Esophagus muscularis mucosa (tissue), 4 donors: ENCODE data around the gene TPRN. TPM values are rescaled to one million over a fixed set of nuclear protein-coding genes. Genes with fewer than 3 reads are reported as not detected.

Source experiments
- DNase-seq: peaks from one replicate; pipeline ENCODE4 v3.0.0-alpha.2; 2017; ENCODE audit errors: extremely low spot score
- H3K27ac ChIP-seq, 4 donors: fragments of 200-600 bp; sonication (generic); replicated peaks in 1 of 4; 1 replicate in 3 of 4; 2 replicates in 1 of 4; pipeline ENCODE4 v1.5.1; 2016 to 2019; ENCODE audit warnings: mild to moderate bottlenecking in 1 of 4
- H3K27me3 ChIP-seq, 4 donors: fragments of 200-600 bp; sonication (generic); one replicate each; pipeline versions ENCODE4 v1.5.1 to v1.6.0; 2016 to 2019
- H3K36me3 ChIP-seq, 4 donors: fragments of 200-600 bp; sonication (generic); one replicate each; pipeline ENCODE4 v1.5.1; 2016 to 2019
- H3K4me1 ChIP-seq, 4 donors: fragments of 200-600 bp; sonication (generic); one replicate each; pipeline ENCODE4 v1.5.1; 2016 to 2019
- H3K4me3 ChIP-seq, 4 donors: fragments of 200-600 bp; sonication (generic); 1 replicate in 2 of 4; 2 replicates in 2 of 4; pipeline ENCODE4 v1.5.1; 2016 to 2019; ENCODE audit warnings: mild to moderate bottlenecking in 4 of 4, moderate library complexity in 1 of 4
- H3K9me3 ChIP-seq, 4 donors: fragments of 200-600 bp; sonication (generic); 1 replicate in 3 of 4; 2 replicates in 1 of 4; pipeline ENCODE4 v1.5.1; 2016 to 2019
- CTCF ChIP-seq, 3 experiments: fragments of 200-600 bp in 2 of 3; fragments of 450-650 bp in 1 of 3; sonication (generic) in 2 of 3; IDR thresholded peaks; one replicate each; pipeline ENCODE4 v1.5.1; 2017 to 2019; ENCODE audit warnings: antibody characterized with exemption in 3 of 3, mild to moderate bottlenecking in 2 of 3, moderate library complexity in 1 of 3
- EP300 ChIP-seq: sonication (generic); formaldehyde crosslinking; IDR thresholded peaks from one replicate; pipeline ENCODE4 v1.6.1; 2017; ENCODE audit warnings: antibody characterized with exemption
- POLR2A ChIP-seq: fragments of 450-650 bp; IDR thresholded peaks from one replicate; pipeline ENCODE4 v1.6.1; 2017; ENCODE audit warnings: antibody characterized with exemption, moderate library complexity, mild to moderate bottlenecking, low read depth
- POLR2AphosphoS5 ChIP-seq, 2 donors: sonication (generic); formaldehyde crosslinking; IDR thresholded peaks; one replicate each; pipeline ENCODE4 v1.6.1; 2017; ENCODE audit warnings: antibody characterized with exemption in 2 of 2
- WGBS: methylation state at CpG from one replicate; pipeline ENCODE4 v1.1.5; 2018; 5-methylcytosine and 5-hydroxymethylcytosine counted together
- intact Hi-C: fragments of 100-400 bp; cut with DNase I; formaldehyde crosslinking; loops from one replicate; pipeline ENCODE4 v1.15.1; 2023
- total RNA-seq, 4 donors: library from RNA; depleted of rRNA; stranded (reverse); fragments of >200 nt; gene quantifications; one replicate each; pipeline versions ENCODE4 v1.1.0 to v1.2.1, GENCODE V29; 2016

The TPRN gene
- total RNA-seq, 4 donors from 2014 or later: 4.1 to 12.6 (median 7.7) TPM

GRCh38 chr9:137163805-137164204 lies 36.7 kb downstream of the TPRN start:
- TF ChIP-seq POLR2A (no peak), EP300 (no peak), CTCF (IDR thresholded peaks at IDR 0.05) (no peak), POLR2AphosphoS5 (IDR thresholded peaks at IDR 0.05) (no peak)
- peaks cover 0 to 100% (median 96%) of the 10 kb centered on the region in 4 donors for H3K27me3 ChIP-seq
- H3K4me1 ChIP-seq: peaks cover 32 to 51% (median 42%) of the 10 kb centered on the region in 4 donors
- no peaks in the 10 kb centered on the region for H3K36me3 ChIP-seq
- no peaks in the 10 kb centered on the region for H3K9me3 ChIP-seq
- intact Hi-C loops: no loop called here
- WGBS: no CpG with 5 or more reads among the region's 22 CpGs
- no peak overlapping the region for H3K27ac ChIP-seq
- no peak for DNase-seq
- H3K4me3 ChIP-seq: peak overlapping the region in 1 of 4 donors; percentile 28

GRCh38 chr9:137163365-137163715 lies 37.2 kb downstream of the TPRN start:
- 27% methylated on average over 13 of the region's 26 CpGs for WGBS
- no peak for DNase-seq
- Histone ChIP-seq H3K36me3 (no peaks in the 10 kb centered on the region), H3K9me3 (no peaks in the 10 kb centered on the region), H3K4me1 (peaks cover 27 to 46% (median 38%) of the 10 kb centered on the region in 4 donors), H3K27ac (no peak overlapping the region), H3K27me3 (peaks cover 0 to 100% (median 95%) of the 10 kb centered on the region in 4 donors), H3K4me3 (peak overlapping the region; percentile 28 to 38 (median 30))
- intact Hi-C loops: no loop called here
- TF ChIP-seq POLR2AphosphoS5 (IDR thresholded peaks at IDR 0.05) (no peak), CTCF (IDR thresholded peaks at IDR 0.05) (no peak), EP300 (no peak), POLR2A (no peak)

- peak in 1 of 3 experiments; percentile 16 for TF ChIP-seq CTCF (IDR thresholded peaks at IDR 0.05)
- no peak for TF ChIP-seq EP300
- Histone ChIP-seq H3K4me1 (peaks cover 21 to 40% (median 32%) of the 10 kb centered on the region in 4 donors), H3K27me3 (peaks cover 0 to 100% (median 95%) of the 10 kb centered on the region in 4 donors), H3K9me3 (no peaks in the 10 kb centered on the region), H3K27ac (no peak overlapping the region), H3K4me3 (peak overlapping the region; percentile 28 to 38 (median 30)), H3K36me3 (no peaks in the 10 kb centered on the region)
- no peak for DNase-seq
- no CpG with 5 or more reads among the region's 74 CpGs for WGBS
- intact Hi-C loops: no loop called here
Observed at GRCh38 chr9:137162505-137163364, 37.8 kb downstream of the TPRN start.

- Histone ChIP-seq H3K4me1 (peaks cover 16 to 38% (median 29%) of the 10 kb centered on the region in 4 donors), H3K9me3 (no peaks in the 10 kb centered on the region), H3K27ac (no peak overlapping the region), H3K27me3 (peaks cover 0 to 100% (median 95%) of the 10 kb centered on the region in 4 donors), H3K4me3 (no peak overlapping the region), H3K36me3 (no peaks in the 10 kb centered on the region)
- 9% methylated on average over 7 of the region's 71 CpGs for WGBS
- no peak for DNase-seq
- intact Hi-C loops: no loop called here
- TF ChIP-seq POLR2A (no peak), POLR2AphosphoS5 (IDR thresholded peaks at IDR 0.05) (no peak), CTCF (IDR thresholded peaks at IDR 0.05) (no peak)
Observed at GRCh38 chr9:137161558-137162486, 38.7 kb downstream of the TPRN start.
